Brain microvascular endothelial cell (primary cell): ENCODE data around the gene MAST3.

Experiments
- DNase-seq: peaks from one replicate; pipeline ENCODE4 v3.0.0-alpha.2; 2020
- H3K27ac ChIP-seq: fragments of 250-450 bp; sonication (Bioruptor Pico); 2 replicates; pipeline ENCODE4 v1.5.1; 2020; ENCODE audit warnings: mild to moderate bottlenecking, moderate library complexity
- H3K27me3 ChIP-seq: fragments of 250-450 bp; sonication (Bioruptor Pico); replicated peaks from 2 replicates; pipeline ENCODE4 v1.5.1; 2020; ENCODE audit warnings: mild to moderate bottlenecking
- H3K36me3 ChIP-seq: fragments of 250-450 bp; sonication (Bioruptor Pico); replicated peaks from 2 replicates; pipeline ENCODE4 v1.5.1; 2020; ENCODE audit warnings: mild to moderate bottlenecking
- H3K4me3 ChIP-seq: 2 replicates; pipeline ENCODE4 v1.5.1; 2011; ENCODE audit warnings: low read depth, mild to moderate bottlenecking, control low read depth, low read length, moderate library complexity
- in situ Hi-C: cut with HindIII; loops from 2 replicates; pipeline ENCODE4 v1.10.0; 2017; ENCODE audit warnings: low sequenced_read_pairs, low pct_ligation_motif_present
- TF ChIP-seq, protein P1 (sequence below): IDR thresholded peaks from 2 replicates; pipeline ENCODE4 v1.5.1; 2011; ENCODE audit warnings: low read depth, mild to moderate bottlenecking, moderate library complexity, low read length, control low read depth, inconsistent platforms; ENCODE audit errors: missing control alignments

Gene MAST3

DNA sequence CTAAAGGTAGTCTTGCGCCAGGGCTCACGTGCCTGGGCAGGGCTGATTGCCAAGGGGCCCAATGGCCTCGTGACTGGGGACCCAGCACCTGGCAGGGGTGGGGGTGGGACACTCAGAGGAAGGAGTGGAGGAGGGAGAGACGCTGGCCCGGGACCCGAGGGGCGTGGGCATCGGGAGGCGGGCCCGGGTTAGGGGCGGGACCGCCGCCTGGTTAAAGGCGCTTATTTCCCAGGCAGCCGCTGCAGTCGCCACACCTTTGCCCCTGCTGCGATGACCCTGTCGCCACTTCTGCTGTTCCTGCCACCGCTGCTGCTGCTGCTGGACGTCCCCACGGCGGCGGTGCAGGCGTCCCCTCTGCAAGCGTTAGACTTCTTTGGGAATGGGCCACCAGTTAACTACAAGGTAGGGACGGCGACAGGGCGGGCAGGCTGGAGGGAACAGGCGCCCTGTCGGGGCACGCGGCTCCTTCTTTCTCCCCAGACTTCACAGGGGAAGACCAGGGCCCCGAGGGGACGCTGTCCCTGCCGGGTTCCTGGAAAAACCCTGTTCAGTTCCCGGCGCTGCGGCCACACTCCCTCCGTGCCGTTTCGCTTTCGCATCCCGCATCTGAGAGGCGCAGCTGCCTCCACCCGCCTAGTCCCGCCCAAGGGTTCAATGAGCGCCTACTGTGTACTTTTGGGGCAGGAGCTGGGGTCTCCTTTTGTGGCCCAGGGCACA is 76.2 kb downstream of the MAST3 start, which contains the start of gene IFI30:
Gene IFI30 (plus strand): TSS at position 242 of the 717 bp plus-strand sequence. CDS start 29 bp downstream, at position 271.
- no peaks in the 10 kb centered on the region for H3K27me3 ChIP-seq
- TF ChIP-seq, protein P1, sequence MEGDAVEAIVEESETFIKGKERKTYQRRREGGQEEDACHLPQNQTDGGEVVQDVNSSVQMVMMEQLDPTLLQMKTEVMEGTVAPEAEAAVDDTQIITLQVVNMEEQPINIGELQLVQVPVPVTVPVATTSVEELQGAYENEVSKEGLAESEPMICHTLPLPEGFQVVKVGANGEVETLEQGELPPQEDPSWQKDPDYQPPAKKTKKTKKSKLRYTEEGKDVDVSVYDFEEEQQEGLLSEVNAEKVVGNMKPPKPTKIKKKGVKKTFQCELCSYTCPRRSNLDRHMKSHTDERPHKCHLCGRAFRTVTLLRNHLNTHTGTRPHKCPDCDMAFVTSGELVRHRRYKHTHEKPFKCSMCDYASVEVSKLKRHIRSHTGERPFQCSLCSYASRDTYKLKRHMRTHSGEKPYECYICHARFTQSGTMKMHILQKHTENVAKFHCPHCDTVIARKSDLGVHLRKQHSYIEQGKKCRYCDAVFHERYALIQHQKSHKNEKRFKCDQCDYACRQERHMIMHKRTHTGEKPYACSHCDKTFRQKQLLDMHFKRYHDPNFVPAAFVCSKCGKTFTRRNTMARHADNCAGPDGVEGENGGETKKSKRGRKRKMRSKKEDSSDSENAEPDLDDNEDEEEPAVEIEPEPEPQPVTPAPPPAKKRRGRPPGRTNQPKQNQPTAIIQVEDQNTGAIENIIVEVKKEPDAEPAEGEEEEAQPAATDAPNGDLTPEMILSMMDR: no peak
- H3K4me3 ChIP-seq: peak within 1 kb of the TSS; percentile 65
- DNase-seq: no peak
- H3K27ac ChIP-seq: no peak within 1 kb of the TSS
- in situ Hi-C loops: no loop called here
- peaks cover 10% of the 10 kb centered on the region for H3K36me3 ChIP-seq

DNA sequence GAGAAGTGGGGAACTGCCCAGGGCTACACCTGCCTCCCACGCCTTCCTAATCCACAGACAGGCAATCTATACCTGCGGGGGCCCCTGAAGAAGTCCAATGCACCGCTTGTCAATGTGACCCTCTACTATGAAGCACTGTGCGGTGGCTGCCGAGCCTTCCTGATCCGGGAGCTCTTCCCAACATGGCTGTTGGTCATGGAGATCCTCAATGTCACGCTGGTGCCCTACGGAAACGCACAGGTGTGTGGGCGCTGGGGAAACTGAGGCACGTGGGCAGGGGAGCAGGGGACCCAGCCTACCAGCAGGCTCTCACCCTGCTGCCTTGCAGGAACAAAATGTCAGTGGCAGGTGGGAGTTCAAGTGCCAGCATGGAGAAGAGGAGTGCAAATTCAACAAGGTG is 77.4 kb downstream of the MAST3 start:
- Histone ChIP-seq H3K27me3 (no peaks in the 10 kb centered on the region), H3K36me3 (peaks cover 2% of the 10 kb centered on the region), H3K27ac (no peak overlapping the region), H3K4me3 (no peak overlapping the region)
- TF ChIP-seq, protein P1: no peak
- in situ Hi-C loops: no loop called here
- DNase-seq: no peak

DNA sequence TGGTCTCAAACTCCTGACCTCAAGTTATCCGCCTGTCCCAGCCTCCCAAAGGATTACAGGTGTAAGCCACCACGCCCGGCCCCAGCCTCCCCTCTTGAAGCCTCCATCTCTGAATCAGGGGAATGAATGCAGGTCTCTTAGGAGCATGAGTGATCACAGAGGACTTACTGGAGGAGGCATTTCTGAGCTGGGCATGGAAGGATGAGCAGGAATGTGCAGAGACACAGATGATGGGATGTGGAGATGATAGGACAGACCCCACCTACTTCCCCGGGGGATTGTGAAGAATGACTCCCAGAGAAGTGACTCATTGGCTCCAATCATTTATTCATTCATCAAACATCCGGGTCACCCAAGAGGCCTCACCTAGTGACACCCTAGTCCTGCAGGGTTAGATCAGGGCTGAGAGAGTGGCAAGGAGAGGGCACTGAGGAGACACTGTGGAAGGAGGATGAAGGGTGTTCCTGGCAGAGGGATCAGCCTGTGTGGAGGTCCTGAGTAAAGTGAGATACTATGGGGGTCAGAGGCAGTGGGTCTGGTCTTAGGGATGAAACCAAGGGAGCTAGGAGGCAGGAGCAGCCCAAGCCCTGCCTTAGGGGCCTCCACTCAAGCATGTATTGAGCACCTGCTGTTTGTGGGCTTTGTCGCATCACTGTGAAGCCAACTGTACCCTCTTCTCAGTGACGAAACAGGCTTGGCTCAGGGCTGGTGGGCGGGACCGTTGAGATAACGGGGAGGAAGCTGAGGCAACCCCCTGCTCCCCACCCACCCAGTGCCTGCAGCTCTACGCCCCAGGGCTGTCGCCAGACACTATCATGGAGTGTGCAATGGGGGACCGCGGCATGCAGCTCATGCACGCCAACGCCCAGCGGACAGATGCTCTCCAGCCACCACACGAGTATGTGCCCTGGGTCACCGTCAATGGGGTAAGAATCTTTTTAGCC is 79.1 kb downstream of the MAST3 start:
- Histone ChIP-seq H3K4me3 (no peak overlapping the region), H3K27ac (no peak overlapping the region), H3K27me3 (no peaks in the 10 kb centered on the region), H3K36me3 (peaks cover 1% of the 10 kb centered on the region)
- DNase-seq: no peak
- TF ChIP-seq, protein P1: no peak
- in situ Hi-C loops: no loop called here

DNA sequence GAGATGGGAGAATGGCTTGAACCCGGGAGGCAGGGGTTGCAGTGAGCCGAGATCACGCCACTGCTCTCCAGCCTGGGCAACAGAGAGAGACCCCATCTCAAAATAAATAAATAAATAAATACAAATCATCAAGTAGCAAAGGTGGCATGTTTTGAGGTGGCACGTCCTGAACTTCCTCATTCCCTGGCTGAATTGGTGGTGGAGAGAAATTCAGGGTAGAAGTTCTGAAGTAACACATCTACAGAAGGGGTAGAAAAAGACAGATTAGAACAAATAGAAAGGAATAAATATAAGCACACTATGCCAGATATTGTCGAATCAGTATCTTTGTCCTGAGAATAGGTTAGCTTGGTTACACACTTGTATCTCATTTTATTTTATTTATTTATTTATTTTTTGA is 82.4 kb downstream of the MAST3 start:
- TF ChIP-seq, protein P1: no peak
- in situ Hi-C loops: no loop called here
- H3K4me3 ChIP-seq: no peak overlapping the region
- H3K36me3 ChIP-seq: no peaks in the 10 kb centered on the region
- H3K27me3 ChIP-seq: no peaks in the 10 kb centered on the region
- H3K27ac ChIP-seq: no peak overlapping the region
- no peak for DNase-seq

DNA sequence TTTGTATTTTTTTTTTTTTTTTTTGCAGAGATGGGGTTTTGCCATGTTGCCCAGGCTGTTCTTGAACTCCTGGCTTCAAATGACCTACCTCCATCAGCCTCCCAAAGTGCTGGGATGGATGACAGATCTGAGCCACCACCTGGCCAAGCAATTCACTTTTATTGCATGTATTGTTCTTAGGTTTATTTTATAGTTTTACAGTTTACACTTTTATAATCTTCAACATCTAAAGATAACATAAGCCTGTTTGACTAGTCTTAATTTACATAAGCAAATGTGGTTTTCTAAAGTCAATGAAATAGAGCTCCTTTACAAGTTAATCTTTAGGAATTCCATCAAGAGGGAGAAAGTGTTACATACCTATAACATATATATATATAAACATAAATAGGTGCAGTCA is 86.0 kb downstream of the MAST3 start:
- TF ChIP-seq, protein P1: no peak
- H3K27ac ChIP-seq: no peak overlapping the region
- in situ Hi-C loops: no loop called here
- DNase-seq: no peak
- no peaks in the 10 kb centered on the region for H3K27me3 ChIP-seq
- H3K36me3 ChIP-seq: no peaks in the 10 kb centered on the region
- H3K4me3 ChIP-seq: no peak overlapping the region
